Measurements from ENCODE around the gene MACROD2. TPM values are rescaled to one million over a fixed set of nuclear protein-coding genes. Genes with fewer than 3 reads are reported as not detected.
A peak's percentile ranks its signal among the peaks of the same experiment; 100 is the strongest.

MACROD2 gene
- total RNA-seq, 2 donors from 2014 or later: 8.0 to 19.4 TPM

GRCh38 chr20:15818651-15819071, 1823.3 kb downstream of the MACROD2 start:
- H3K4me1 ChIP-seq (replicated peaks): no peaks in the 10 kb centered on the region
- H3K27ac ChIP-seq: no peak overlapping the region
- intact Hi-C loops (cut with DNase I): no loop called here
- H3K36me3 ChIP-seq: no peaks in the 10 kb centered on the region
- peak; percentile 8 for DNase-seq (ENCODE audit: low spot score)
- 46% methylated on average over 4 of the region's 4 CpGs for WGBS
- TF ChIP-seq POLR2A (IDR thresholded peaks at IDR 0.05): no peak
- peak; percentile 64 for TF ChIP-seq POLR2AphosphoS5 (IDR thresholded peaks at IDR 0.05)
- H3K9me3 ChIP-seq: no peaks in the 10 kb centered on the region
- no peaks in the 10 kb centered on the region for H3K27me3 ChIP-seq (replicated peaks; ENCODE audit: insufficient read depth)
- H3K4me3 ChIP-seq: no peak overlapping the region

GRCh38 chr20:15823718-15824117, 1828.4 kb downstream of the MACROD2 start:
- Histone ChIP-seq H3K27ac (no peak overlapping the region), H3K27me3 (replicated peaks; ENCODE audit: insufficient read depth) (no peaks in the 10 kb centered on the region), H3K4me3 (no peak overlapping the region), H3K4me1 (replicated peaks) (no peaks in the 10 kb centered on the region), H3K36me3 (no peaks in the 10 kb centered on the region), H3K9me3 (no peaks in the 10 kb centered on the region)
- WGBS: 74% methylated on average over 2 of the region's 2 CpGs
- TF ChIP-seq CTCF (IDR thresholded peaks at IDR 0.05): no peak
- TF ChIP-seq POLR2A (IDR thresholded peaks at IDR 0.05): no peak
- no peak for TF ChIP-seq POLR2AphosphoS5 (IDR thresholded peaks at IDR 0.05)
- intact Hi-C loops (cut with DNase I): no loop called here
- DNase-seq (ENCODE audit: low spot score): no peak

- no peak overlapping the region for H3K27ac ChIP-seq
- DNase-seq (ENCODE audit: low spot score): no peak
- no peaks in the 10 kb centered on the region for H3K9me3 ChIP-seq
- no peak for TF ChIP-seq POLR2AphosphoS5 (IDR thresholded peaks at IDR 0.05)
- TF ChIP-seq POLR2A (IDR thresholded peaks at IDR 0.05): no peak
- TF ChIP-seq CTCF (IDR thresholded peaks at IDR 0.05): no peak
- no peak overlapping the region for H3K4me3 ChIP-seq
- H3K4me1 ChIP-seq (replicated peaks): no peaks in the 10 kb centered on the region
- no peaks in the 10 kb centered on the region for H3K27me3 ChIP-seq (replicated peaks; ENCODE audit: insufficient read depth)
- no peaks in the 10 kb centered on the region for H3K36me3 ChIP-seq
- intact Hi-C loops (cut with DNase I): no loop called here
Observed at GRCh38 chr20:15827628-15828027, 1832.3 kb downstream of the MACROD2 start.

GRCh38 chr20:15831201-15831600, 1835.9 kb downstream of the MACROD2 start:
- no peak for DNase-seq (ENCODE audit: low spot score)
- Histone ChIP-seq H3K4me1 (replicated peaks) (no peaks in the 10 kb centered on the region), H3K27ac (no peak overlapping the region), H3K4me3 (no peak overlapping the region), H3K9me3 (no peaks in the 10 kb centered on the region), H3K27me3 (replicated peaks; ENCODE audit: insufficient read depth) (no peaks in the 10 kb centered on the region), H3K36me3 (no peaks in the 10 kb centered on the region)
- intact Hi-C loops (cut with DNase I): no loop called here
- TF ChIP-seq POLR2A (IDR thresholded peaks at IDR 0.05) (no peak), CTCF (IDR thresholded peaks at IDR 0.05) (no peak), POLR2AphosphoS5 (IDR thresholded peaks at IDR 0.05) (no peak)

- TF ChIP-seq POLR2A (IDR thresholded peaks at IDR 0.05) (no peak), CTCF (IDR thresholded peaks at IDR 0.05) (no peak), POLR2AphosphoS5 (IDR thresholded peaks at IDR 0.05) (no peak)
- H3K9me3 ChIP-seq: no peaks in the 10 kb centered on the region
- H3K27ac ChIP-seq: no peak overlapping the region
- H3K4me1 ChIP-seq (replicated peaks): no peaks in the 10 kb centered on the region
- 87% methylated on average over 6 of the region's 6 CpGs for WGBS
- no peaks in the 10 kb centered on the region for H3K27me3 ChIP-seq (replicated peaks; ENCODE audit: insufficient read depth)
- intact Hi-C loops (cut with DNase I): no loop called here
- H3K4me3 ChIP-seq: no peak overlapping the region
- DNase-seq (ENCODE audit: low spot score): no peak
- H3K36me3 ChIP-seq: no peaks in the 10 kb centered on the region
Observed at GRCh38 chr20:15832512-15832911, 1837.2 kb downstream of the MACROD2 start.
